H9 (cell line): ENCODE measurements around the gene RASGEF1C. TPM values are rescaled to one million over a fixed set of nuclear protein-coding genes. Genes with fewer than 3 reads are reported as not detected.

ENCODE experiments used
- DNase-seq: peaks from one replicate; pipeline ENCODE4 v3.0.0-alpha.2; 2017
- H2AFZ ChIP-seq: one replicate; pipeline ENCODE4 v1.6.1; 2013; ENCODE audit warnings: mild to moderate bottlenecking, low read length, control low read depth, moderate library complexity
- H2AK5ac ChIP-seq: 2 replicates; pipeline ENCODE4 v1.6.1; 2013; ENCODE audit warnings: low read length, control low read depth, mixed read lengths; ENCODE audit not compliant: insufficient read length
- H2BK120ac ChIP-seq: one replicate; pipeline ENCODE4 v1.6.1; 2013; ENCODE audit warnings: low read depth, mild to moderate bottlenecking, low read length, control low read depth, inconsistent platforms; ENCODE audit not compliant: poor library complexity, severe bottlenecking
- H2BK12ac ChIP-seq: 2 replicates; pipeline ENCODE4 v1.6.1; 2013; ENCODE audit warnings: low read length, control low read depth, mixed read lengths, low read depth; ENCODE audit not compliant: insufficient read length
- H2BK15ac ChIP-seq: 2 replicates; pipeline ENCODE4 v1.6.1; 2013; ENCODE audit warnings: low read depth, low read length, control low read depth
- H2BK20ac ChIP-seq: one replicate; pipeline ENCODE4 v1.6.1; 2013; ENCODE audit warnings: low read depth, mild to moderate bottlenecking, low read length, control low read depth, inconsistent platforms; ENCODE audit not compliant: poor library complexity, severe bottlenecking
- H2BK5ac ChIP-seq: 2 replicates; pipeline ENCODE4 v1.6.1; 2013; ENCODE audit warnings: low read length, control low read depth, mixed read lengths; ENCODE audit not compliant: insufficient read length
- H3K14ac ChIP-seq: 2 replicates; pipeline ENCODE4 v1.6.1; 2013; ENCODE audit warnings: low read length, control low read depth; ENCODE audit not compliant: insufficient read depth
- H3K18ac ChIP-seq: 2 replicates; pipeline ENCODE4 v1.6.1; 2013; ENCODE audit warnings: low read depth, mild to moderate bottlenecking, mixed read lengths, low read length, control low read depth; ENCODE audit not compliant: insufficient read length
- H3K23ac ChIP-seq: 2 replicates; pipeline ENCODE4 v1.6.1; 2013; ENCODE audit warnings: low read length, control low read depth, mixed read lengths, low read depth; ENCODE audit not compliant: insufficient read length
- H3K23me2 ChIP-seq: 2 replicates; pipeline ENCODE4 v1.6.1; 2013; ENCODE audit warnings: low read depth, mild to moderate bottlenecking, mixed read lengths, low read length, control low read depth; ENCODE audit not compliant: insufficient read length, poor library complexity, severe bottlenecking
- H3K27ac ChIP-seq: 2 replicates; pipeline ENCODE4 v1.5.1; 2013; ENCODE audit warnings: low read length, control low read depth, mixed read lengths, low read depth; ENCODE audit not compliant: insufficient read length
- H3K27me3 ChIP-seq: 2 replicates; pipeline ENCODE4 v1.6.1; 2013; ENCODE audit warnings: low read length, control low read depth, inconsistent platforms; ENCODE audit not compliant: insufficient read depth
- H3K4ac ChIP-seq: 2 replicates; pipeline ENCODE4 v1.6.1; 2013; ENCODE audit warnings: low read depth, mild to moderate bottlenecking, control low read depth, inconsistent platforms, low read length, moderate library complexity
- H3K4me1 ChIP-seq: 2 replicates; pipeline ENCODE4 v1.6.1; 2013; ENCODE audit warnings: low read length, control low read depth, inconsistent platforms; ENCODE audit not compliant: insufficient read depth
- H3K4me2 ChIP-seq: 2 replicates; pipeline ENCODE4 v1.6.1; 2013; ENCODE audit warnings: low read length, control low read depth, mixed read lengths; ENCODE audit not compliant: insufficient read length, insufficient read depth
- H3K56ac ChIP-seq: 2 replicates; pipeline ENCODE4 v1.6.1; 2013; ENCODE audit warnings: low read depth, mild to moderate bottlenecking, mixed read lengths, low read length, control low read depth; ENCODE audit not compliant: insufficient read length
- H3K79me1 ChIP-seq: 2 replicates; pipeline ENCODE4 v1.6.1; 2013; ENCODE audit warnings: low read depth, mild to moderate bottlenecking, moderate library complexity, low read length, control low read depth, inconsistent platforms; ENCODE audit not compliant: insufficient read depth, poor library complexity, severe bottlenecking
- H3K79me2 ChIP-seq: 2 replicates; pipeline ENCODE4 v1.6.1; 2013; ENCODE audit warnings: low read length, control low read depth, inconsistent platforms; ENCODE audit not compliant: insufficient read depth
- H3K9ac ChIP-seq: 2 replicates; pipeline ENCODE4 v1.6.1; 2013; ENCODE audit warnings: low read length, control low read depth, mixed read lengths; ENCODE audit not compliant: insufficient read length; ENCODE audit errors: extremely low read depth
- H3K9me3 ChIP-seq: one replicate; pipeline ENCODE4 v1.6.1; 2013; ENCODE audit warnings: low read depth, low read length, inconsistent platforms; ENCODE audit not compliant: control insufficient read depth
- H3T11ph ChIP-seq: one replicate; pipeline ENCODE4 v1.6.1; 2013; ENCODE audit warnings: mild to moderate bottlenecking, low read length, control low read depth, inconsistent platforms
- H4K20me1 ChIP-seq: one replicate; pipeline ENCODE4 v1.6.1; 2013; ENCODE audit not compliant: control insufficient read depth, insufficient read length, insufficient read depth
- H4K5ac ChIP-seq: 2 replicates; pipeline ENCODE4 v1.6.1; 2013; ENCODE audit warnings: low read depth, mild to moderate bottlenecking, mixed read lengths, low read length, control low read depth; ENCODE audit not compliant: insufficient read length
- H4K8ac ChIP-seq: replicated peaks from 2 replicates; pipeline ENCODE4 v1.6.1; 2013; ENCODE audit warnings: low read length, control low read depth, mixed read lengths, low read depth; ENCODE audit not compliant: insufficient read length
- H4K91ac ChIP-seq: 2 replicates; pipeline ENCODE4 v1.6.1; 2013; ENCODE audit warnings: low read depth, mild to moderate bottlenecking, moderate library complexity, mixed read lengths, low read length, control low read depth; ENCODE audit not compliant: insufficient read length
- H3K27ac Mint-ChIP-seq, 3 experiments: 2 replicates in 2 of 3; 3 replicates in 1 of 3; pipeline ENCODE4 v1.8.0; 2020 to 2021; ENCODE audit warnings: mixed read lengths in 3 of 3, mild to moderate bottlenecking in 1 of 3, moderate library complexity in 1 of 3
- H3K27me3 Mint-ChIP-seq: 2 replicates; pipeline ENCODE4 v1.8.0; 2021; ENCODE audit warnings: low read depth, mild to moderate bottlenecking, moderate library complexity, mixed read lengths
- H3K36me3 Mint-ChIP-seq, 3 experiments: 2 replicates in 2 of 3; 3 replicates in 1 of 3; pipeline ENCODE4 v1.8.0; 2020 to 2021; ENCODE audit warnings: low read depth in 3 of 3, mixed read lengths in 3 of 3; ENCODE audit not compliant: insufficient read depth in 1 of 3
- H3K4me1 Mint-ChIP-seq, 2 experiments: 2 replicates each; pipeline ENCODE4 v1.8.0; 2020; ENCODE audit warnings: mixed read lengths in 2 of 2
- H3K4me3 Mint-ChIP-seq, 2 experiments: 2 replicates in 1 of 2; 3 replicates in 1 of 2; pipeline ENCODE4 v1.8.0; 2020 to 2021; ENCODE audit warnings: mild to moderate bottlenecking in 2 of 2, mixed read lengths in 2 of 2, moderate library complexity in 1 of 2
- H3K9me3 Mint-ChIP-seq, 2 experiments: 2 replicates in 1 of 2; 3 replicates in 1 of 2; pipeline ENCODE4 v1.8.0; 2020; ENCODE audit warnings: mild to moderate bottlenecking in 2 of 2, mixed read lengths in 2 of 2, moderate library complexity in 1 of 2
- CTCF ChIP-seq: fragments of 200-600 bp; sonication (generic); conservative IDR thresholded peaks from 3 replicates; pipeline ENCODE4 v1.8.0; 2021; ENCODE audit warnings: antibody characterized with exemption, mild to moderate bottlenecking
- WGBS: extraction: QIAGEN DNeasy Blood & Tissue Kit; methylation state at CpG from one replicate; pipeline ENCODE4 v1.1.7; 2013; ENCODE audit warnings: missing lambda C conversion rate, low lambda C conversion rate, mixed read lengths; ENCODE audit not compliant: insufficient read length; ENCODE audit errors: extremely low coverage; 5-methylcytosine and 5-hydroxymethylcytosine counted together
- total RNA-seq: library from RNA; stranded (reverse); gene quantifications from 2 replicates; pipeline ENCODE4 v1.2.1, GENCODE V29; 2021

Gene RASGEF1C
- total RNA-seq, 1 experiment from 2014 or later: 0.83 TPM

GRCh38 chr5:180176191-180176590, 32.8 kb downstream of the RASGEF1C start:
- H3K27ac Mint-ChIP-seq: no peak overlapping the region
- Histone ChIP-seq H3K56ac (no peak overlapping the region), H3K79me2 (no peaks in the 10 kb centered on the region), H2BK20ac (no peak overlapping the region), H3K79me1 (no peaks in the 10 kb centered on the region), H3T11ph (no peak overlapping the region), H3K27ac (no peak overlapping the region), H3K4me2 (no peak overlapping the region), H3K23me2 (no peaks in the 10 kb centered on the region), H4K91ac (no peak overlapping the region), H2BK5ac (no peak overlapping the region), H3K9ac (no peak overlapping the region), H3K18ac (no peak overlapping the region), H2BK12ac (no peak overlapping the region), H4K20me1 (no peaks in the 10 kb centered on the region), H3K23ac (no peak overlapping the region), H4K8ac (no peak overlapping the region), H3K14ac (no peak overlapping the region), H3K4ac (no peak overlapping the region), H3K4me1 (no peaks in the 10 kb centered on the region), H2AK5ac (no peak overlapping the region), H3K27me3 (no peaks in the 10 kb centered on the region), H3K9me3 (no peaks in the 10 kb centered on the region), H2AFZ (no peak overlapping the region), H2BK15ac (no peak overlapping the region), H2BK120ac (no peak overlapping the region), H4K5ac (no peak overlapping the region)
- H3K27me3 Mint-ChIP-seq: no peaks in the 10 kb centered on the region
- H3K36me3 Mint-ChIP-seq: no peaks in the 10 kb centered on the region
- H3K4me1 Mint-ChIP-seq: peaks cover 9 to 14% of the 10 kb centered on the region in 2 experiments
- no peak overlapping the region for H3K4me3 Mint-ChIP-seq
- H3K9me3 Mint-ChIP-seq: no peaks in the 10 kb centered on the region
- WGBS: no CpG with 5 or more reads among the region's 8 CpGs
- no peak for DNase-seq
- TF ChIP-seq CTCF: no peak
